Measurements from ENCODE around the gene ZNF385D.
"Not testable (repeated sequence)": the region's sequence is repeated elsewhere in the genome, so short reads cannot be mapped to it uniquely, and the experiment has no call there.

ZNF385D gene

DNA sequence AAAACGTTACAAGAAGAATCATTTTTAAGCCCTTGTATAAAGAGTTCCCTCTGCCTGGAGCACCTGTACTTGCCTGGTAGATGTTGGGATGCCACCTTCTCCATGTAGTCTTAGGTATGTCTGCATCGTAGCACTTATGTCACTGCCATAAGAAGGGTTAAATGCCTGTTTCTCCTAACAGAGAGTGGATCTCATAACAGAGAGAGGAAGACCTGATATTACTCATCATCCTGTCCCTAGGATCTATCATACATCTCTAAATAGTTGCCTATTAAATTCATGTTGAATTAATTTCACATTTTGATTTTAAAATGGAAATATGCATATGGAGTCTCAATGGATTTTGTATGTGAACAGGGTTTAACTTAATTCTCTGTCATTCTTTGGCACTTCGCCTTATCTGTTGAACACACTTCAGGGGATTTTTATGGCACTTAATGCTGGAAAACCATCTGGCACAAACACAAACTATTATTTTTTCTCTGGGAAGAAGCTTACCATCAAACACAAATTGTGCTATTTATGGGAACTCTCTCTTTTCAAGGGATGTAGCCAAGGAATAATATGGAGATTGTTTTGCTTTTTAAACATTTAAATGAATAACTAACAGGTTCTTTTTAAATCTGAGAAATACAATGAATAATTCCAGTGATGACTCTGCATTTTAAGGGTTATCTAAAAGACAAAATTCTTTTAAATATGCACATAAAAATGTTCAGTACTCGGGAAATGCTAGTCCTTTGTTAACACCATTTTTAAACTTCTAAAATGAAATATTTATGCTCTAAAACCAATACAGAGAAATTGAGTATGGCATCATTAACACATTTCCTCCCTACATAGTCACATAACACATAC lies 230.7 kb downstream of the ZNF385D start:
- H3K27me3 ChIP-seq (ENCODE audit: control insufficient read depth, insufficient read depth, low read length), result no peaks in the 10 kb centered on the region
- no peaks in the 10 kb centered on the region for H3K9me3 ChIP-seq (ENCODE audit: control insufficient read depth, insufficient read depth, low read length)
- no peak overlapping the region for H3K4me3 ChIP-seq (ENCODE audit: low read depth, low read length)
- H3K36me3 ChIP-seq (ENCODE audit: control insufficient read depth, insufficient read depth, low read length), result no peaks in the 10 kb centered on the region
- no peak overlapping the region for H3K27ac ChIP-seq (ENCODE audit: low read depth, low read length)
- H3K9ac ChIP-seq (ENCODE audit: low read depth, low read length), result no peak overlapping the region
- peaks cover 7% of the 10 kb centered on the region; the same call in 1 of the 2 replicates for H3K4me1 ChIP-seq (ENCODE audit: control insufficient read depth, insufficient read depth, low read length)

DNA sequence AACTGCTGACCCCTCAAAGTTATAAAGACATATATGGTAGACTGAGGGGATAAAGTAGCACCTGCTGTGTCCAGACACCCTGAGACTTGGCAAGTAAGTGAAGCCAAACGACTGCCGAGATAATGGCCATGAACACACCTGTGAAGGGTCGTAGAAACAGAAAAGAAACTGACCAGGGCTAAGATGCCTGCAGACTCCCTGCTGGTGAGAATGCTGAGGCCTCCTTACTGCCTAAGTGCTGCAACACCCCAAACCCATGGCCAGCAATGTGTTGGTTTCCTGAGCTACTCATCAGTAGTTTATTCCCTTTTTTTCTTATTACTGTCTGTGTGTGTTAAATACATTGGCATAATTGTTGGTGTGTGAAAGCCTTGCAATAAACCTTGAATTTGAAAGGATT lies 233.8 kb downstream of the ZNF385D start:
- H3K4me1 ChIP-seq (ENCODE audit: control insufficient read depth, insufficient read depth, low read length), result 0 out of 2 replicates have a peak, but pooled peaks cover 7% of the 10 kb centered on the region
- H3K36me3 ChIP-seq (ENCODE audit: control insufficient read depth, insufficient read depth, low read length), result no peaks in the 10 kb centered on the region
- H3K9me3 ChIP-seq (ENCODE audit: control insufficient read depth, insufficient read depth, low read length), result no peaks in the 10 kb centered on the region
- no peak overlapping the region for H3K9ac ChIP-seq (ENCODE audit: low read depth, low read length)
- no peak overlapping the region for H3K4me3 ChIP-seq (ENCODE audit: low read depth, low read length)
- no peaks in the 10 kb centered on the region for H3K27me3 ChIP-seq (ENCODE audit: control insufficient read depth, insufficient read depth, low read length)
- no peak overlapping the region for H3K27ac ChIP-seq (ENCODE audit: low read depth, low read length)

DNA sequence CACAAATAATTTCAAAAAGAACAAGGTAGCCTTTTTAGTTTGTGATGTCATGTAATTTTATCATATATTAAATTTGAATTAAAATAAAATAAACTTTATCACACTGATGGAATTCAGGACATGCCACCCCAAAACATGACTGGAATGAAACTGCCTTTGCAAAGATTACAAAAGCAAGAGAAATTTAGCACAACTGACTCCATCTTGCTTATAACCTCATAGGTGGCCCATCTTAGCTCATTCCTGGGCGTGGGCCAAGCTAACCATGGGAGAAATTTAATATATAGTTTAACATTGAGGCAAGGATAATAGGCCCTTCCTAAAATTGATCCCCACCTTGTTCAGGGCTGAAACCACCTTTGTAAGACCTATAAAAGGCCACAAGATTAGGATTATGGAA lies 235.6 kb downstream of the ZNF385D start:
- H3K27me3 ChIP-seq (ENCODE audit: control insufficient read depth, insufficient read depth, low read length), result no peaks in the 10 kb centered on the region
- no peaks in the 10 kb centered on the region for H3K9me3 ChIP-seq (ENCODE audit: control insufficient read depth, insufficient read depth, low read length)
- no peaks in the 10 kb centered on the region for H3K36me3 ChIP-seq (ENCODE audit: control insufficient read depth, insufficient read depth, low read length)
- H3K4me3 ChIP-seq (ENCODE audit: low read depth, low read length), result no peak overlapping the region
- 0 out of 2 replicates have a peak, but pooled peaks cover 7% of the 10 kb centered on the region for H3K4me1 ChIP-seq (ENCODE audit: control insufficient read depth, insufficient read depth, low read length)
- H3K27ac ChIP-seq (ENCODE audit: low read depth, low read length), result no peak overlapping the region
- H3K9ac ChIP-seq (ENCODE audit: low read depth, low read length), result no peak overlapping the region

DNA sequence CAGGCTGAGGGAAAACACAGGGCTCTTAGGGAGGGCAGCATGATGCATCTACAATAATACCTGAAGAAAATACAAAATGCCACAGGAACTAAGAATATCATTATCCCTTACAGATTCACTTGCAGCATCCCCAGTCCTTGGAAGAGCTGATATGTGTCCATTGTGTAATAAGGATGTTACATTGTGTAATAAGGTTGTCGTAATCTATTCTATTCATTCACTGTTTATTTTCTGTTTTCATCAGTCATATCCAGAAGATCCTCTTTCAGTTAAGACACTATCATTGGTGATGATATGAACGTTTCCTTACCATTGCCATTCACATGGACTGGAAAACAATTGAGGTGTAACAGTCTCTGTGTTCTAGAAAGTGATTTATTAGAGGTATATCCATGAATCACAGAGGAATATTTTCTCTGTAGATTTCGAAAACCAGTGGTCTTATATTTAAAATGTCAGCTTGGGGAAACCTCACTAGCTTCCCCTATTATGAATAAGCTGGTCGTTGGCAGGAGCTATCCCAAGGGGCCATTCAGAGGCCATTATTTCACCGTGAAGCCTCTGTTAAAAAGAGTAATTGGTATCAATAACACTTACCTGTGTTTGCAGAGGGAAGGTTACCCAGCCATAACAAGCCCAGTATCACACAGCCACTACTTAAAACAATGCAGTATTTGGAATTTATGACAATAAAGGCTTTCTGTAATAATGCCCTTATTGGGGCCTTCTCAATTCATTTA lies 241.1 kb downstream of the ZNF385D start:
- Histone ChIP-seq H3K9me3 (ENCODE audit: control insufficient read depth, insufficient read depth, low read length) (no peaks in the 10 kb centered on the region), H3K4me3 (ENCODE audit: low read depth, low read length) (no peak overlapping the region), H3K36me3 (ENCODE audit: control insufficient read depth, insufficient read depth, low read length) (no peaks in the 10 kb centered on the region), H3K27me3 (ENCODE audit: control insufficient read depth, insufficient read depth, low read length) (no peaks in the 10 kb centered on the region), H3K4me1 (ENCODE audit: control insufficient read depth, insufficient read depth, low read length) (no peaks in the 10 kb centered on the region), H3K9ac (ENCODE audit: low read depth, low read length) (no peak overlapping the region), H3K27ac (ENCODE audit: low read depth, low read length) (no peak overlapping the region)

DNA sequence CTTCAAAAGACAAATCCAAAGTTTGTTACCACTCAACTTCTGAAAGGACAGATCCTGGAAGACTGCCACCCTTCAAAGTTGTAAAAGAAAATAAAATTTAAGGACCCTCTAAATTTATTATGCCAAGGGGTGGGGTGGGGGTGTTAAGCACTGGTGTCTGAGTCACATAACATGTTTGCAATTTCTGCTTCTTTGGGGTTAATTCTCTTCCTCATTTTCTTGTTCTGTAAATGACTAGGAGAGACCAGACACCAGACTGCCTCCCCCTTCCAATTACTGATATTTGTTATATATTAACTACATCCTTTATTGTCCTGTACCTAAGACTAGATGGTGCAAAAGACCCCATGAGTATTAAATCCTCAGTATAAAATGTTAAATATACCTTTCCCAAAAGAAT lies 242.8 kb downstream of the ZNF385D start:
- Histone ChIP-seq H3K4me3 (ENCODE audit: low read depth, low read length) (no peak overlapping the region), H3K27ac (ENCODE audit: low read depth, low read length) (no peak overlapping the region), H3K4me1 (ENCODE audit: control insufficient read depth, insufficient read depth, low read length) (peaks cover 6% of the 10 kb centered on the region; the same call in 1 of the 2 replicates), H3K27me3 (ENCODE audit: control insufficient read depth, insufficient read depth, low read length) (no peaks in the 10 kb centered on the region), H3K9ac (ENCODE audit: low read depth, low read length) (no peak overlapping the region), H3K36me3 (ENCODE audit: control insufficient read depth, insufficient read depth, low read length) (no peaks in the 10 kb centered on the region), H3K9me3 (ENCODE audit: control insufficient read depth, insufficient read depth, low read length) (no peaks in the 10 kb centered on the region)

DNA sequence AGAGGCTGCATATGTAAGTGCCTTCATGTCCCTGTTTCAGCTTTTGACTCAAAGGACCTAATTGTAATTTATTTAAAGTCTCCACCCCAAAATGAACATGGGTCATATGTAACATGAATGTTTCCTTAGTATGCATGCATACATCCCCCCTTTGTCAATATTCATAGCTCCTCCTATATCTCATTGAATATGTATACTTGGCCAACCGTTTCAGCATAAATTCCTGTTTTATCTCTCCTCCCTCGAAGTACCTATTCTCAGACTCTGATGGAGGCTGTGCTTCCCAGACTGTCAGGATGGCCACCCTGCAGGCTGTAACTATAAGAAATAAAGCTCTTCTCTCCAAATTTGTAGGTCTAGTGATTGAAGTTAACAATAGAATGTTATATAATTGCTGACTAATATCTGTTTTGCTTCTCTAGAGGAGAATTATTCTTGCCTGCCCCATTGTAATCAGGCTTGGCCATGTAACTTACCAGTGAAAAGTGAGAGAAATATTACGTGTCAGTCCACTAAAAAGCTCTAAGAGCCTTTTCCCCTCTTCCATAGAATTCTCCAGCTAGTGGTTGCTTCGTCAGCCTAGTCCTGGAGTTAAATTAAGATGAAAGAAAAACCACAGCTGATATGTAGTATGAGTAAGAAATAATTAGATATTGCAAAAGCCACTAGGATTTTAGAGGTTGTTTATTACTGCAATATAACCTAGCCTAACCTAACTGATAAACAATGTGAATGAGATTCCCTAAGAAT lies 245.1 kb downstream of the ZNF385D start:
- Histone ChIP-seq H3K4me1 (ENCODE audit: control insufficient read depth, insufficient read depth, low read length) (peaks cover 15% of the 10 kb centered on the region), H3K9me3 (ENCODE audit: control insufficient read depth, insufficient read depth, low read length) (no peaks in the 10 kb centered on the region), H3K4me3 (ENCODE audit: low read depth, low read length) (no peak overlapping the region), H3K27ac (ENCODE audit: low read depth, low read length) (no peak overlapping the region), H3K9ac (ENCODE audit: low read depth, low read length) (no peak overlapping the region), H3K27me3 (ENCODE audit: control insufficient read depth, insufficient read depth, low read length) (no peaks in the 10 kb centered on the region), H3K36me3 (ENCODE audit: control insufficient read depth, insufficient read depth, low read length) (no peaks in the 10 kb centered on the region)

DNA sequence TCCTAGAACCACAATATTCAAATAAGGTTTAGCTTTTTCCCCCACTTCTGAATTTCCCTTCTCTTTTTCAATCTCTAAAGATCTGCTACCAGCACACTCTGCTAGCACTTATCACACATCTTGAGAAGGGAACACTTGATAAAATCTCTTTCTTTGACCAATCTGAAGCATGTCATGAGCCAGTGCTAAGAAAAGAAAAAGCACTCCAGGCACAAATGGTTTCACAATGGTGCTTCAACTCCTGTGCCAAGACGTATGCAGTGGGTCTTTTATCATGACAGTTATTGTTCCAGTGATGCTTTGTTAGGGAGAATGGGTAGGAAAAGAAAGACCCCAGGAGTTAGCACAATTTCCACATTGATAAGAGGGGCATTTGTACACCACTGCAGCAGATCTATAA lies 248.4 kb downstream of the ZNF385D start:
- H3K9me3 ChIP-seq (ENCODE audit: control insufficient read depth, insufficient read depth, low read length), result no peaks in the 10 kb centered on the region
- no peak overlapping the region for H3K4me3 ChIP-seq (ENCODE audit: low read depth, low read length)
- no peaks in the 10 kb centered on the region for H3K36me3 ChIP-seq (ENCODE audit: control insufficient read depth, insufficient read depth, low read length)
- H3K27ac ChIP-seq (ENCODE audit: low read depth, low read length), result no peak overlapping the region
- no peak overlapping the region for H3K9ac ChIP-seq (ENCODE audit: low read depth, low read length)
- H3K4me1 ChIP-seq (ENCODE audit: control insufficient read depth, insufficient read depth, low read length), result peaks cover 21% of the 10 kb centered on the region
- H3K27me3 ChIP-seq (ENCODE audit: control insufficient read depth, insufficient read depth, low read length), result no peaks in the 10 kb centered on the region

DNA sequence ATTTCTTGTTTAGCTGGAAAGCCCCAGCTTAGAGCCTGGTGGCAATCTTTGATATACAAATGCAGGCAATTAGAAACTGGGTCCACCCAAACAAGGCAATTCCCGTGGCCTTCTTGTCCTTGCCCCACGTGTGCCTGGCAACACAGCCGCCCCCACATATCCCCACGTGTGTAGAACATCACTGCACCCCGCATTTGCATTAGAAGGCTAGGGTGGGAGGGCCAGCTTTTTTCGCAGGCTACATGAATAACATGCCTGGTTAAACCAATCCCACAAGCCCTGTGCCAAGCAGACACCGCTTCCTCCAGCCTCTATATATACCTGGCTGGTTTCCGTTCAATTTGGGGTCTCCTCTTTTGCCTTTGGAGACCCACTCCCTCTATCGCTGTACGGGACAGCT lies 250.2 kb downstream of the ZNF385D start:
- Histone ChIP-seq H3K9me3 (ENCODE audit: control insufficient read depth, insufficient read depth, low read length) (no peaks in the 10 kb centered on the region), H3K27ac (ENCODE audit: low read depth, low read length) (no peak overlapping the region), H3K9ac (ENCODE audit: low read depth, low read length) (no peak overlapping the region), H3K4me1 (ENCODE audit: control insufficient read depth, insufficient read depth, low read length) (peaks cover 21% of the 10 kb centered on the region), H3K27me3 (ENCODE audit: control insufficient read depth, insufficient read depth, low read length) (no peaks in the 10 kb centered on the region), H3K36me3 (ENCODE audit: control insufficient read depth, insufficient read depth, low read length) (no peaks in the 10 kb centered on the region), H3K4me3 (ENCODE audit: low read depth, low read length) (no peak overlapping the region)

DNA sequence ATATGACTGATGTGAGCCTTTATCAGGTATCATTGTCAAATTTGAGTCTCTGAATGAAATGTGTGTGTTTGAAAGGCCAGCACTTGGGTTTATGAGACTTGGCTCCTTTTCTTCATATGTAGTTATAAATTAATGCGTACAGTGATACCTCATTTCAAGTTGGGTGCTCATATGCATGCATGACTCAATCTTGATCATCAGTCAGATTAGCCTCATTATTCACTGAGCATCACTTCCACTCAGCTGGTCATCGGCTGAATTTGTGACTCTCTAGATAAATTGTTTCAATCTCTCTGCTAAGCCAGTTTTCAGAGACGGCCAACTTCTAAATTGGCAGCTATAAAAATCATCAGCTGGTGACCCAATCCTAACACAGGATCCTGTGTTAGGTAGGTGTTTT lies 260.3 kb downstream of the ZNF385D start:
- H3K4me3 ChIP-seq (ENCODE audit: low read depth, low read length); H3K9ac ChIP-seq (ENCODE audit: low read depth, low read length); H3K4me1 ChIP-seq (ENCODE audit: control insufficient read depth, insufficient read depth, low read length): not testable (repeated sequence)

DNA sequence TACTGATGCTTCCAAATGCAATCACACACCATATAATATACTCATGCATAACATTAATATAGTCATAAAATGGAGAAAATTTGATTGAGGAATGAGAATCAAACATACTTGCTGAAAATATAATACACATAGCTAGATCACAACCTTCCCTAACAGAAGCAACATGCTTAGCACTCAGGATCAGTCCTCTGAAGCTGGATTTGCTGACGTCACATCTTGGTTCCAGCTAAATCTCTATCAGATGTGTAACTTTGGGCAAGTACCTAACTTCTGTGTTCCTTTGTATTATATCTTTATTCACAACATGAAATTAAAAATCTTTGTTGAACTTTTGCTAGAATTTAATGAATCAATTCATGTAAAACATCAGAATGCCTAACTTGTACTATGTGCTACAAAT lies 263.5 kb downstream of the ZNF385D start:
- Histone ChIP-seq H3K9ac (ENCODE audit: low read depth, low read length) (no peak overlapping the region), H3K4me1 (ENCODE audit: control insufficient read depth, insufficient read depth, low read length) (no peaks in the 10 kb centered on the region), H3K9me3 (ENCODE audit: control insufficient read depth, insufficient read depth, low read length) (no peaks in the 10 kb centered on the region), H3K27me3 (ENCODE audit: control insufficient read depth, insufficient read depth, low read length) (no peaks in the 10 kb centered on the region), H3K4me3 (ENCODE audit: low read depth, low read length) (no peak overlapping the region), H3K27ac (ENCODE audit: low read depth, low read length) (no peak overlapping the region), H3K36me3 (ENCODE audit: control insufficient read depth, insufficient read depth, low read length) (no peaks in the 10 kb centered on the region)

More for the DNA sequence above, 260.3 kb downstream of the ZNF385D start:
- H3K27me3 ChIP-seq (ENCODE audit: control insufficient read depth, insufficient read depth, low read length); H3K27ac ChIP-seq (ENCODE audit: low read depth, low read length); H3K36me3 ChIP-seq (ENCODE audit: control insufficient read depth, insufficient read depth, low read length); H3K9me3 ChIP-seq (ENCODE audit: control insufficient read depth, insufficient read depth, low read length): not testable (repeated sequence)
